PC-3 (cell line): ENCODE data around the gene MOB2. TPM values are rescaled to one million over a fixed set of nuclear protein-coding genes. Genes with fewer than 3 reads are reported as not detected.

ENCODE experiments used
- ATAC-seq: fragments of 200-7000 bp; cut with Tn5 transposase; 2 replicates; pipeline ENCODE4 v1.9.1; 2020; ENCODE audit warnings: mild to moderate bottlenecking, moderate library complexity
- BruUV-seq: library from RNA; stranded (reverse); fragments of 400-500 nt; replicated peaks from 2 replicates; lab custom pipeline; 2021; lab: Mats Ljungman, UMichigan
- CTCF ChIA-PET: fragments of 300-600 bp; sonication (Branson Sonifier 250); formaldehyde crosslinking; loops from one replicate; lab custom pipeline; 2022; ENCODE audit warnings: antibody characterized with exemption; lab: Charles Lee
- POLR2A ChIA-PET: fragments of 300-600 bp; sonication (Branson Sonifier 250); formaldehyde crosslinking; loops from one replicate; lab custom pipeline; 2022; ENCODE audit warnings: antibody characterized with exemption; ENCODE audit not compliant: unreplicated experiment; lab: Charles Lee
- DNase-seq: peaks from one replicate; pipeline ENCODE4 v3.0.0-alpha.2; 2015
- H2AFZ ChIP-seq: fragments of 300-600 bp; sonication (generic); 2 replicates; pipeline ENCODE4 v1.6.0; 2016; ENCODE audit warnings: antibody characterized with exemption, low read length
- H3F3A ChIP-seq: fragments of 300-600 bp; sonication (generic); one replicate; pipeline ENCODE4 v1.6.0; 2017; ENCODE audit warnings: antibody characterized with exemption, low read length, control low read depth, mild to moderate bottlenecking; ENCODE audit not compliant: unreplicated experiment
- H3K27ac ChIP-seq: fragments of 300-600 bp; sonication (generic); 2 replicates; pipeline ENCODE4 v1.5.1; 2016; ENCODE audit warnings: mild to moderate bottlenecking, low read length
- H3K27me3 ChIP-seq: fragments of 300-600 bp; sonication (generic); 2 replicates; pipeline ENCODE4 v1.6.1; 2016; ENCODE audit warnings: low read length, mixed read lengths
- H3K36me3 ChIP-seq: fragments of 300-600 bp; sonication (generic); 2 replicates; pipeline ENCODE4 v1.6.1; 2016; ENCODE audit warnings: low read depth, mixed run types, low read length, mixed read lengths
- H3K4me1 ChIP-seq: fragments of 300-600 bp; sonication (generic); 2 replicates; pipeline ENCODE4 v1.5.1; 2016; ENCODE audit warnings: low read length; ENCODE audit not compliant: insufficient read depth
- H3K4me2 ChIP-seq: fragments of 300-600 bp; sonication (generic); 2 replicates; pipeline ENCODE4 v1.6.0; 2016; ENCODE audit warnings: low read length
- H3K4me3 ChIP-seq: fragments of 300-600 bp; sonication (generic); 2 replicates; pipeline ENCODE4 v1.5.1; 2016; ENCODE audit warnings: mild to moderate bottlenecking, low read length, mixed read lengths
- H3K79me2 ChIP-seq: fragments of 300-600 bp; sonication (generic); 2 replicates; pipeline ENCODE4 v1.6.1; 2017; ENCODE audit warnings: low read length, mixed read lengths
- H3K9ac ChIP-seq: fragments of 300-600 bp; sonication (generic); 2 replicates; pipeline ENCODE4 v1.6.0; 2016; ENCODE audit warnings: mild to moderate bottlenecking, low read length
- H3K9me2 ChIP-seq: fragments of 300-600 bp; sonication (generic); replicated peaks from 2 replicates; pipeline ENCODE4 v1.6.1; 2016; ENCODE audit warnings: mixed run types, low read length, mixed read lengths
- H3K9me3 ChIP-seq: fragments of 300-600 bp; sonication (generic); 2 replicates; pipeline ENCODE4 v1.6.1; 2016; ENCODE audit warnings: low read length, mixed read lengths
- H4K20me1 ChIP-seq: fragments of 300-600 bp; sonication (generic); 2 replicates; pipeline ENCODE4 v1.6.1; 2016; ENCODE audit warnings: low read length, mixed read lengths
- CTCF ChIP-seq: fragments of 300-600 bp; sonication (generic); conservative IDR thresholded peaks from 2 replicates; pipeline ENCODE4 v1.5.1; 2017; ENCODE audit warnings: antibody characterized with exemption, low read depth, mild to moderate bottlenecking, low read length
- EZH2 ChIP-seq: fragments of 300-600 bp; sonication (generic); IDR thresholded peaks from one replicate; pipeline ENCODE4 v1.6.1; 2017; ENCODE audit warnings: antibody characterized with exemption, mild to moderate bottlenecking, low read length; ENCODE audit not compliant: unreplicated experiment
- EZH2phosphoT487 ChIP-seq: fragments of 300-600 bp; sonication (generic); IDR thresholded peaks from 2 replicates; pipeline ENCODE4 v1.6.1; 2018; ENCODE audit warnings: mild to moderate bottlenecking, antibody characterized with exemption, low read length, borderline replicate concordance
- intact Hi-C: fragments of 100-400 bp; cut with micrococcal nuclease; formaldehyde crosslinking; loops from 2 replicates; pipeline ENCODE4 v1.9.0; 2023
- total RNA-seq: library from RNA; depleted of rRNA; stranded (reverse); fragments of >200 nt; gene quantifications from 2 replicates; pipeline ENCODE4 v1.2.3, GENCODE V29; 2014

MOB2 gene
- total RNA-seq, 1 experiment from 2014 or later, result 31.0 TPM

DNA sequence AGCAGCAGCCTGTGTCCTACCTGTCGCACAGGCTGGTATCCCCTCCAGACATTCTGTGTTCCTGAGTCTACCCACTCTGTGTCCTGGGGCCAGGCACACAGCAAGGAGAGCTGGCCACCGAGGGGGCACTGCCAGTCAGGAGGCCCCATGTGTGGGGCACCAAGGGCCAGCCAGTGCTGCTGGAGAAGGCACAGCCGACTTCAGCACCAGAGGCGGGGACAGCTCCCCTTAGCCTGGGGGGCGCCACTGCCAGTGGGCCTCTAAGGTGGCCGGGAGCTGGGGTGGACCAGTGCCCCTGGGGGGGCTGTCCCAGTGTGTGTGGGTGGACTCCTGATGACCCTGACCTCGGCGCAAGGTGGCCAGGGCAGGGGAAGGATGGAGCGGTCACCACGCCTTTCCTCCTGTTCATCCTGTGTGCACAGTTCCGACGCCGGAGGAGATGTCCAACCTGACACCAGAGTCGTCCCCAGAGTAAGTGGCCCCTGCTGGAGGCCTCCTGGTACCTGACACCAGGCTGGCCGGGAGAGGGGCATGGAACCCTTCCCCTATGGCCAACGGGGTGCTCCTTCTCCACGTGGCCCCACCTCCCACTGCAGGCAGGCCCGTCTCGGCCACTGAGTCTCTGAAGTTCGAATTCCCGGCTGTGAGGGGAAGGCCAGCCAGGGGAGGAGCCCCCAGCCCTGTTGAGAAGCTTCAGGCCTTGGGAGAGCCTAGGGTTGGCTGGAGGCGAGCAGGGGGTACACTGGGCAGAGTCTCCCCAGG, 35.4 kb downstream of the MOB2 start:
- Histone ChIP-seq H3K27ac (no peak overlapping the region), H3K9me2 (no peaks in the 10 kb centered on the region), H3K9ac (no peak overlapping the region), H3K36me3 (no peaks in the 10 kb centered on the region), H2AFZ (no peak overlapping the region), H3K4me2 (no peak overlapping the region), H3K4me3 (no peak overlapping the region), H4K20me1 (no peaks in the 10 kb centered on the region), H3K27me3 (no peaks in the 10 kb centered on the region), H3K9me3 (no peaks in the 10 kb centered on the region), H3F3A (no peaks in the 10 kb centered on the region), H3K79me2 (no peaks in the 10 kb centered on the region), H3K4me1 (peaks cover 10% of the 10 kb centered on the region; the same call in 1 of the 2 replicates)
- no TSS peak for BruUV-seq
- ChIA-PET CTCF (no interaction called here), POLR2A (no interaction called here)
- intact Hi-C loops, result no loop called here
- no peak for TF ChIP-seq CTCF
- TF ChIP-seq EZH2, result no peak
- TF ChIP-seq EZH2phosphoT487, result no peak
- DNase-seq (no peak), ATAC-seq (no peak)

DNA sequence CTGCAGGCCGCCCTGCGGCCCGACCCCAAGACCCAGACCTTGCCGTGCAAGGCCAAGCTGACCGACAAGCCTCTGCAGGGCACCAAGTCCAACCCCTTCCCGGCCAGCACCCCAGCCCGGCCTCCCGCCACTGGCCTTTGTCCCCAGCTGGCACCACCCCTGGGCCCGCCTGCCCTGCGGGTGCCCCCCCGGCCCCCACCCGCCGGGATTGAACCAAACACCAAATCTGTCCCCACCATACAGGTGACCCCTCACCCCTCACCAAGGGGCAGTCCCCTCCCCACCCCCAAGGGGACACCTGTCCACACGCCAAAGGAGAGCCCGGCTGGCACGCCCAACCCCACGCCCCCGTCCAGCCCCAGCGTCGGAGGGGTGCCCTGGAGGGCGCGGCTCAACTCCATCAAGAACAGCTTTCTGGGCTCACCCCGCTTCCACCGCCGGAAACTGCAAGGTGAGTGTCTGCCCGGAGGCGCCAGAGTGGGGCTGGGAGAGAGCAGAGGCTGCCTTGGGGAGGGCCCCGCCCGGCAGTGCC, 36.2 kb downstream of the MOB2 start:
- no peaks in the 10 kb centered on the region for H3K27me3 ChIP-seq
- no TSS peak for BruUV-seq
- H3K27ac ChIP-seq, result no peak overlapping the region
- H3K4me3 ChIP-seq, result no peak overlapping the region
- CTCF ChIA-PET, result no interaction called here
- H3K4me2 ChIP-seq, result peak overlapping the region; percentile 37; the same call in 1 of the 2 replicates
- no peaks in the 10 kb centered on the region for H3K36me3 ChIP-seq
- DNase-seq (peak; percentile 31), ATAC-seq (no peak)
- H4K20me1 ChIP-seq, result no peaks in the 10 kb centered on the region
- TF ChIP-seq EZH2phosphoT487 (no peak), CTCF (no peak), EZH2 (no peak)
- H3K9ac ChIP-seq, result no peak overlapping the region
- POLR2A ChIA-PET, result no interaction called here
- H2AFZ ChIP-seq, result no peak overlapping the region
- H3F3A ChIP-seq, result no peaks in the 10 kb centered on the region
- intact Hi-C loops, result no loop called here
- H3K4me1 ChIP-seq, result peaks cover 10% of the 10 kb centered on the region; the same call in 1 of the 2 replicates
- H3K9me2 ChIP-seq, result no peaks in the 10 kb centered on the region
- H3K79me2 ChIP-seq, result no peaks in the 10 kb centered on the region
- no peaks in the 10 kb centered on the region for H3K9me3 ChIP-seq
